ENCODE data around the gene TTC7B.

DNA sequence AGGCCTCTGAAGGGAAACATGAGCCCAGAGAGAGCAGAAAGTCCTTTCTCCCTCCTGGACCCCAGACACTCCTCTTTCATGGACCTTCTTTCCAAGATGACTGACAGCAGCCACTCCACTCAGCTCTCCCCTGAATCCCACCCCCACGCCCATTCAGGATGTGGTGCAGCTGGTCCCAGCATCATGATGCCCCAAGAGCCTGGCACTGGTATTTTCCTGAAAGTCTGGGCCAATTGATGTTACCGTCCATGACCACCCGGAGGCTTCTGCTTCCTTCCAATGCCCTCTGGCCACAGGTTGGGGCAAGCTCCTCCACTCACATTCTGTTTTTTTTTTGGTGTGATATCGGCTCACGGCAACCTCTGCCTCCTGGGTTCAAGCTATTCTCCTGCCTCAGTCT, 306.8 kb downstream of the TTC7B start:
- TF ChIP-seq JUND (IDR thresholded peaks at IDR 0.05), result no peak
- TF ChIP-seq SP1 (IDR thresholded peaks at IDR 0.05; ENCODE audit: low read depth), result no peak
- TF ChIP-seq CTCF (IDR thresholded peaks at IDR 0.05 in 2 of 3, conservative IDR thresholded peaks at IDR 0.05 in 1 of 3; ENCODE audit: borderline replicate concordance in 1 of 3, insufficient read depth in 1 of 3, low read depth in 2 of 3, low read length in 2 of 3), result peak in 2 of 3 experiments; percentile 24 to 50; a peak in 3 of 6 replicates
- no peak for TF ChIP-seq RAD21 (IDR thresholded peaks at IDR 0.05; ENCODE audit: low read depth)
- TF ChIP-seq POLR2AphosphoS5 (IDR thresholded peaks at IDR 0.05; ENCODE audit: low read depth, low read length), result no peak
- no peak for TF ChIP-seq POLR2A (IDR thresholded peaks at IDR 0.05; ENCODE audit: borderline replicate concordance, extremely low read depth, insufficient read depth, insufficient read length)
- no peak for TF ChIP-seq REST (IDR thresholded peaks at IDR 0.05; ENCODE audit: low read depth)
- TF ChIP-seq EGR1 (IDR thresholded peaks at IDR 0.05; ENCODE audit: low read depth), result no peak
- TF ChIP-seq ZNF274 (IDR thresholded peaks at IDR 0.05; ENCODE audit: low read depth, low read length), result no peak
- no peak for TF ChIP-seq SIN3A (IDR thresholded peaks at IDR 0.05; ENCODE audit: low read depth)
- no peak for TF ChIP-seq EZH2 (IDR thresholded peaks at IDR 0.05)
- TF ChIP-seq TCF7L2 (IDR thresholded peaks at IDR 0.05; ENCODE audit: borderline replicate concordance, extremely low read depth, insufficient read depth, insufficient read length), result peak; percentile 12
- no peak for TF ChIP-seq FOSL1 (IDR thresholded peaks at IDR 0.05; ENCODE audit: low read depth)
- TF ChIP-seq, protein P1, sequence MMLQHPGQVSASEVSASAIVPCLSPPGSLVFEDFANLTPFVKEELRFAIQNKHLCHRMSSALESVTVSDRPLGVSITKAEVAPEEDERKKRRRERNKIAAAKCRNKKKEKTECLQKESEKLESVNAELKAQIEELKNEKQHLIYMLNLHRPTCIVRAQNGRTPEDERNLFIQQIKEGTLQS (IDR thresholded peaks at IDR 0.05), result no peak
